Activated effector memory CD4-positive, alpha-beta T cell treated with Interleukin-2 at 50 U/mL for 16 hours (primary cell): ENCODE results near the gene OLR1.
"Not testable (repeated sequence)": the region's sequence is repeated elsewhere in the genome, so short reads cannot be mapped to it uniquely, and the experiment has no call there.

Experiments used
- DNase-seq: peaks from one replicate; pipeline ENCODE4 v3.0.0-alpha.2; 2020

The OLR1 gene

GRCh38 chr12:10190558-10191388 lies 18.8 kb upstream of the OLR1 start:
- DNase-seq = peak; percentile 34

GRCh38 chr12:10189653-10190052 lies 17.7 kb upstream of the OLR1 start:
- no peak for DNase-seq

GRCh38 chr12:10186958-10187357 lies 15.0 kb upstream of the OLR1 start:
- not testable (repeated sequence) for DNase-seq

- DNase-seq = no peak
Observed at GRCh38 chr12:10186299-10186698, 14.4 kb upstream of the OLR1 start.

GRCh38 chr12:10184261-10184843 lies 12.4 kb upstream of the OLR1 start:
- DNase-seq = no peak

- no peak for DNase-seq
Observed at GRCh38 chr12:10182354-10183049, 10.6 kb upstream of the OLR1 start.

GRCh38 chr12:10179776-10180181 lies 7.8 kb upstream of the OLR1 start:
- no peak for DNase-seq

- no peak for DNase-seq
Observed at GRCh38 chr12:10178821-10179220, 6.9 kb upstream of the OLR1 start, which contains the start of gene TMEM52B. Gene TMEM52B, plus strand, starts transcription at chr12:10179032. Its CDS starts 543 bp downstream, at chr12:10179575.

GRCh38 chr12:10175846-10176636 lies 4.1 kb upstream of the OLR1 start:
- DNase-seq = no peak

- DNase-seq = no peak
Observed at GRCh38 chr12:10174986-10175614, 3.2 kb upstream of the OLR1 start.

GRCh38 chr12:10170216-10170615 lies 1.7 kb downstream of the OLR1 start:
- no peak for DNase-seq

GRCh38 chr12:10169104-10169503 lies 2.8 kb downstream of the OLR1 start:
- no peak for DNase-seq

GRCh38 chr12:10167599-10167998 lies 4.3 kb downstream of the OLR1 start:
- DNase-seq = no peak

- no peak for DNase-seq
Observed at GRCh38 chr12:10165421-10165820, 6.5 kb downstream of the OLR1 start.

- DNase-seq = no peak
Observed at GRCh38 chr12:10163084-10163483, 8.8 kb downstream of the OLR1 start.

GRCh38 chr12:10160617-10161385 lies 11.1 kb downstream of the OLR1 start:
- DNase-seq = no peak

- DNase-seq = no peak
Observed at GRCh38 chr12:10159280-10159679, 12.7 kb downstream of the OLR1 start.

- no peak for DNase-seq
Observed at GRCh38 chr12:10158406-10158805, 13.5 kb downstream of the OLR1 start.

- no peak for DNase-seq
Observed at GRCh38 chr12:10155966-10156365, 16.0 kb downstream of the OLR1 start.

- DNase-seq = no peak
Observed at GRCh38 chr12:10154145-10154496, 17.8 kb downstream of the OLR1 start.

GRCh38 chr12:10153271-10154144 lies 18.4 kb downstream of the OLR1 start:
- DNase-seq = peak; percentile 35
